Hematopoietic multipotent progenitor cell treated with erythropoietin and hydrocortisone succinate and interleukin-3 and kit ligand, for 17 days (in vitro differentiated cells): ENCODE results near the gene G3BP2.
"Not testable (repeated sequence)": the region's sequence is repeated elsewhere in the genome, so short reads cannot be mapped to it uniquely, and the experiment has no call there.

ENCODE experiments used
- DNase-seq: peaks from one replicate; pipeline ENCODE4 v3.0.0-alpha.2; 2015; ENCODE audit warnings: low spot score

The G3BP2 gene

DNA sequence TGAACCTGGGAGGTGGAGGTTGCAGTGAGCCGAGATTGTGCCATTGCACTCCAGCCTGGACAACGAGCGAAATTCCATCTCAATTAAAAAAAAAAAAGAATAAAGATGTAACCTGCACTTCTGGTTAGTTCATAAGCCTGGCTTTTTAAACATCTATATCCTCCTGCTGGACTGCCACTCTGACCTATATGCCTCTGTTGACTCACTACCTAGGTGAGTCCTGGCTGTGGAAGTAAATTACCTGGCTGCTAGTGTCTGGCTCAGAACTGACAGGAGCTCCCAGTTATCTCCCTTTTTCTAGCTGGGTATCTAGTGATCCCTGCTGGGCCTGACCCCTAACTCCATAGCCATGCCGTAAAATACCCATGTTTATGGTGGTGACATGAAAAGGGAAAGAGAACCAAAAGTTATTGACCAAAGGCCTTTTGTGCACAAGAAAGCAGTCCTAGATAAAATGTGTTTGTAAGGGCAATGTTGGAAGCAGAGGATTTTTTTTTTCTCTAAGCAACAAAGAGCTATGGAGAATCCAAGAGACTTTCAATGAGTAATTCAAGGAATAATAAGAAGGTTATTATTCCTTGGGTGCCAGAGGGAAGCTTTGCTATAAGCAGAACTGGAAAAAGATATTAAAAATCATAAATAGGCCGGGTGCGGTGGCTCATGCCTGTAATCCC, 10.4 kb upstream of the G3BP2 start:
- DNase-seq, result no peak

DNA sequence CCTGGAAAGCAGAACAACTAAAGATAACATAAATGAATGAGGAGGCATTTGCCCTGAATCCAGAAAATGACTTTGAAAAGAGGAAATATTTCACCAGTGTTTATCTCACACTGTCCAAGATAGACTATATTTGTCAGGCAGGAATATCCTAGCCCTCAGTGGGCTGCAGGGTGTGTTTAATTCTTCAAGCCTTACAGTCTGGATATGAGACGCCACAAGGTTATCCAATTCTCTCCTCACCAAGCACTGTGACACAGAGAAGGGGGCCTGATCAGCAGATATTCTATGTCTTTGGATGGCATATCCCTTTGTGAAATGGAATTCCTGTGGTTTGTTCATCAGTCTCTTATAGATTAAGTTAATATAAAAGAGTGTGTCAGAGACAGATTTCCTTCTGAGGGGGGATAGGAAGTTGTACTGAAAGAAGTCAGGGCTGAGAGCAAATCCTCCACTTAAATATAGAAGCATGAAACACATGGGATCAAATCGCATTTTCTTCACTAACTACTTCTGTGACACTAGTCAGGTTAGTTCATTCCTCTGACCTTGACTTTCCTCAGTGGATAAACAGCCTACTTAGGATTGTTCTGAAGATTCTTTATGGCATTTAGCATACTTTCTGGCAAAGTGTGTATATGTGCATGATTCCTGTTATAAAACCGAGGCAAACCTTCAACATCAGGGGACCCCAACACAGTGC, 6.8 kb upstream of the G3BP2 start:
- no peak for DNase-seq

DNA sequence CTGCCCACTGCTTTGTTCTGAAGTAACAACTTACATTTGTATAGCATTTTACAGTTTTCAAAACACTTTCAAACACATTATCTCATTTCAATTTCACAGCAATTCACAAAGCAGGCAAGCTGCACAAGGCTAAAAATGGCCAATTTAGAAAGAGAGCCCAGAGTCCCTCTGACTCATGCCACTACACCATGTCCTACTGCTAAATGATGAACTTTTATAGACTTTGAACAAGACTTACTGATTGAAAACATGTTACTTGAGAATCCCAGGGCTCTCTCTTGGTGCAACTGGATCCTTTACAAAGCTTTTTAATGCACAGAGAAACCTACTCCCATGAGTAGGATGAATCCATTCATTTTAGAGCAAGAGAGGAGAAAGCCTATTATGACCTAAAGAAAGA, 5.8 kb upstream of the G3BP2 start:
- no peak for DNase-seq

DNA sequence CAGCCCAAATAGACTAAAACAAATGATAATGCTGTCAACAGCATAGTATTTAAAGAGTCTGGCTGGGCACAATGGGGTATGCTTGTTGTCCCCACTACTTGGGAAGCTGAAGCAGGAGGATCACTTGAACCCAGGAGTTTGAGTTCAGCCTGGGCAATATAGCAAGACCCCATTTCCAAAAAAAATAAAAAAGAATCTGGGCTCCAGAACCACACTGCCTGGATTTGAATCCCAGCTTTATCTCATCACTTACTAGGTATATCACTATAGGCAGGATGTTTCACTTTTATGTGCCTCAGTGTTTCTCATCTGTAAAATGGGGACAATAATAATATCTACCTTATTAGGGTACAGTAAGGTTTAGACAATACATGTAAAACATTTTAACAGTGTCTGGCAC, 5.3 kb upstream of the G3BP2 start:
- no peak for DNase-seq

DNA sequence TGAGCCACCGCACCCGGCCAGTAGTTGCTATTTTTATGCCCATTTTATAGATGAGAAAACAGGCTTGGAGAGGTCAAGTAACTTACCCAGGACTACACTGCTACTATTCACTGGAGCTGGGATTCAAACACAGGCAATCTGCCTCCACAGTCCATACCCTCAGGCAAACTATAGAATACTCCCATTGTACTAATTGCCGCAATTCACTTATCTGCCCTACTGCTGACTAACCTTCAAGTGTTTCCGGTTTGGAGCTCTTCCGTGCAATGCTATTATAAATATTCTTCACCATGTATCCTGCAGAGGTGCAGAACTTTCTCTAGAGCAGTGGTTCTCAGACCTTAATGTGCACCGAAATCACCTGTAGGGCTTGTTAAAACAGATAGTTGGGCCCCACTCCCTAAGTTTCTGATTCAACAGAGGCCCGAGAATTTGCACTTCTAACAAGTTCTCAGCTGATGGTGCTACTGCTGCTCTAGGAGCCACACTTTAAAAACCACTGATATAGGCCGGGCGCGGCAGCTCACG, 1.9 kb upstream of the G3BP2 start:
- no peak for DNase-seq

DNA sequence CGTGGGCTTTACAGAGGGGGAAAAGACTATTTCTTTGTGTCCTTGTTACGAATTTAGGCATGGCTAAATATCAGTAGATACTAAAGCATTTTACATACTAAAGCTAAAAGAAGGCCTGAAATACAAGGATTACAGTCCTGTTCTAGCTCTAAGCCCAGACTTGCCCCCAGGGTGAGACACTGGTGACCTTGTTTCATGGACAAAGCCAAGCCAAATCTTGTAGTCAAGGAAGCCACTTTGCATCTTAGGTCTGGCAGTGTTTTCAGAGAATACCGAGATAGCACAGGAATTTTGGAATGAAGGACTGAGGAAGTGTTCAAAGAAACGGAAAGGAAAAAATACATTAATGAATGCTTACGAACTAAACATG, 733 bp upstream of the G3BP2 start:
- no peak for DNase-seq

DNA sequence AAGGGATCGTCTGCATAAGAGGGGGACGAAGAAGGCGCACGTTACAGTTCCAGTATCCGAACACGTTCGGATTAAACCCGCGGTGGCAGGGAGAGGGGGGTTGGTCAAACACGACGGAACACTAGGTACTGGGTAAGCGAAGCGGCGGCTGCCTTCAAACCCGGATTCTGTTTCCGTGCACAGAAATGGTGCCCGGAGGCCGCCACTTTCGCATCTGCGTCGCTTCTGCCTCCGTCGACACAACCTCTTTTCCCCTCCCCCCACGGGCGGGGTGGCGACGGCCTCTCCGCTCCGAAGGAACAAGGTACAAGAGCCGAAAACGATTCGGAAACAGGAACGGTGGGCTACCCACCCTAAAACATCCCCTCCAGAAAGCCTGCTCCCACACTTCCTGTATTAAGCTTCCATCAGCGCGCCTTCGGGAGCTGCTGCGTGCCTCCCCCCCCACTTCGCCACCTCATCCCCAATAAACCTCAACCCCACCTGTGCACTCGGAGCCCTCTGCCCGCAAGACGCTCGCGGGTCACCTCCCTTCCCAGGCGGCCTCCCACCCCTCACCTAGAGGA, 667 bp downstream of the G3BP2 start:
- DNase-seq, result peak; percentile 75

DNA sequence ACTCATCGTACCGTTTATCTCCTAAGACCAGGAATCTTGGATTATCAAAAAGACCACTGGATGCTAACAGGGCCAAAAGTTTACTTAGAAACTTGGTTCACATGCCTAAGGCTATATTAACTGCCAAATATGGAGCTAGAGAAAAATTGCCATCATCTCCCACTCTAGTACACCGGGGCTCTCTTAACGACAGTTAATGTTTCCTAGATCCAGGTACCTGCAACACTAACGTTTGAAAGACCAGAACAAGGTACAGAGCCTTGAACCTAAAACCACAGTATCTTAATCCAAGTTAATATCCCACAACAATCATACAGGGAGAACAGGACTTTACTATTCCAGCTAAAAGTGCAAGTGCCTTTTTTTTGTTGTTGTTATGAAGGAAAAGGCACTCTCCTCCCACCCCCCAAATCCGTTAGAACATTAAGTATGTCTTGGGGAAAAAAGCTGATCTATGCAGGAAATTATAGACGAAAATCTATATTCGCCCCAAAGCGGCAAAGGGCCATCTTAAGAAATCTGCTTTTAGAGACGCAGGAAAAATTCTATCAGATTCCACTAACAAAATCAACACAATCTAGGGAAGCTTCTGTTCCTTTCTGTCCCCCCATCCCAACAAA, 1.3 kb downstream of the G3BP2 start:
- no peak for DNase-seq

DNA sequence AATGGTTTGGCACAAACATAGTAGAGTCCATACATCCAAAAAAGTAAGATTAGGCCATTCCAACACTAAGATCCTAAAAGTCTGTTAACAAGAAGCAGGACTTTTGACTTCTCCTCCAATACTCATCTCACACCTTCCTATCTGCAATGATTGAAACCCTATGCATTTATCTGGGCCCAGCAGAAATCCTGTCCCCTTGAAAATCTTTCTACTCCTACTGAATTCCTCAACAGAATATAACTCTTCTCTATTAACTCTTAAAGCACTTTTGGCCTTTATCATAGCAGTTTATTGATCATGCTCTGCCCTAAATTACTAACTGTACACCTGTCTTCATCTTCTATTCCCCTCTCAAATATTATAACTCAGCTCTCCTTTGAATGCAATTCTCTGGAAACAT, 4.6 kb downstream of the G3BP2 start:
- DNase-seq, result no peak

DNA sequence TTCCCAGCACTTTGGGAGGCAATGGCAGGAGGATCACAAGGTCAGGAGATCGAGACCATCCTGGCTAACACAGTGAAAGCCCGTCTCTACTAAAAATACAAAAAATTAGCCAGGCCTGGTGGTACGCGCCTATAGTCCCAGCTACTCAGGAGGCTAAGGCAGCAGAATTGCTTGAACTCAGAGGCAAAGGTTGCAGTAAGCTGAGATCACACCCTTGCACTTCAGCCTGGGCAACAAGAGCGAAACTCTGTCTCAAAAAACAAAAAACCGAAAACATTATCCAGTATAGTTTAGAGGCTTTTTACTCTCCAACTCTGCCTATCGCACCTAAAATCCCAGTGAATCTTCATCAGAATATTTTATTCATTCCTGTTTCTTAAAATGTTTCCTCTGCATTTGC, 5.6 kb downstream of the G3BP2 start:
- not testable (repeated sequence) for DNase-seq

DNA sequence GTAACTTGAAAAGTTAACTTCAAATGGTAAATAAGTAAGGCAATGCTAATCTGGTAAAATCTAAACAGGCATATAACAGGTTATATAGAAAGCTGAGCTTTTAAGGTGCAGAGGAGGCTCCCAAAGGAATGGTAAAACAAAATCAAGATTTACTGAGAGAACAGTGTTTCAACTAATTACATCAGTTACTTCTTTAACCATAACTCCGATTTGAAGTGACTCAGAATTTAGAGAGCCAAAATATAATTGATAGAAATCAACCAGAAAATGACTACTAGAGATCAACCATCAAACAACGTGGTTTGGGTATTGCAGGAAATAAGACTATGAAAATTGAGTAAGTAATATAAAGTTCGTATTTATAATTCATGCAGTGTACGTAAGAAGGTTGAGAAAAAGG, 6.9 kb downstream of the G3BP2 start:
- no peak for DNase-seq

DNA sequence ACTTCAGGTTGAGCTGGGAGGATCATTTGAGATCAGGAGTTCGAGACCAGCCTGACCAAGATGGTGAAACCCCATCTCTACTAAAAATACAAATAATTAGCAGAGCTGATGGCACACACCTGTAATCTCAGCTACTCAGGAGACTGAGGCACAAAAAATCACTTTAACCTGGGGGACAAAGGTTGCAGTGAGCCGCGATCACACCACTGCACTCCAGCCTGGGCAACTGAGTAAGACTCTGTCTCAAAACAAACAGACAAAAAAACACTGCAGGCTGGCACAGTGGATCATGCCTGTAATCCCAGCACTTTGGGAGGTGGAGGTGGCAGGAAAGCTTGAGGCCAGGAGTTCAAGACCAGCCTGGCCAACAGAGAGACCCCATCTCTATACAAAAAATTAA, 8.6 kb downstream of the G3BP2 start:
- DNase-seq, result not testable (repeated sequence)

DNA sequence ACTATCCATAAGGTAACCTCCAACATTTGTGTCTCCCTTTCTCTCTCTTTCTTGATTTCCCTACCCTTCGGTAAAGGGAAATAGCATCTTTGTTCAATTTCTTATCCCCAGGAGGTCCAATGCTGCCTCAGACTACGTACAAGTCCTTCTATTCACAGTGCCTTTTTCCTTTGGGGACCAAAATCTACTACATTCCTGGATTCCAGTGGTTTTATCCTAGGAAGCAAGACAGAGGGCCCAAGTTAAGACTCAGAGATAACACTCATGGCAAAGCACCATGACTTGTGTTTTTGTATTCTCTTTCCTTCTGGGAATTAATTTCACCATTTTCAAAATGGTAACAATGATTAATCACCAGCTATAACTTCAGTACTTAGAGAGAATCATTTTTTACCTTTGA, 10.6 kb downstream of the G3BP2 start:
- DNase-seq, result no peak

DNA sequence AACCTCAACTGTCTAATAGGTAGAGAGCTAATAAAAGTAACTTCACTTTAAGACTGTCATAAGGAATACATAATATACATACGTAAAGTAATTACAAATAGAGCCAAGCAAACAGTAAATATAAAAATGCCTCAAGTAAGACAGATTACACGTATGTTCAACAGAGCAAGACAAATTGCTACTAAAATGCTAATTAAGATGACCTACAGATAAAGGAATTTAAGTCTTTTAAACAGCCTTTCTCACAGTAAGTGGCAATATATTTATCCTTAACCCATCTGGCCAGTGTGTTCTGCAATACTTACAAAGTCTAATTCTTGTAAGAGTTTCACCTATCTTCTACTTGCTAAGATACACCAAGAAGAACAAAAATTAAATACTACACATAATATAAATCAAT, 12.7 kb downstream of the G3BP2 start:
- no peak for DNase-seq

DNA sequence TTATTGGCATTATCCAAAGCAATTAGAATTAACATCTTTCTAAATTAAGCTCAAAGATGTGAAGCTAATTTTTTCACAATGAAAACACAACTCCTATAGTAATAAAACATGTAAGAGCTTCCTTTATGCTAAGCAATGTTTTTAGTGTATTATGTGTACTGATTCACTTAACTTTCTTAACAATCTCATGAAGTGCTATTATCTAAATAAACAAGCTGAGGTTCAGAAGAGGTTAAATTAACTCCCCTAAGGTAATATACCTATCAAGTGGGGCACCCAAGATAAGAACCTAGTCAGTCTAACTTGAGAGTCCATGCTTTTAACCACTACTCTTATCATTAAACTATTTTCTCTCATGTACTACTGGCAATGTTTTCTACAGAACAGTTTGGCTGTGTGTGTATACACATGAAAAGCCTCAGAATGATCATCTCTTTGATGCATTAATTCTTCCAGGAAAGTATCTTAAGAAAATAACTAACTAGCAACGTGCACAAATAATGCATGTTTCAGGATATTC, 13.6 kb downstream of the G3BP2 start:
- no peak for DNase-seq

DNA sequence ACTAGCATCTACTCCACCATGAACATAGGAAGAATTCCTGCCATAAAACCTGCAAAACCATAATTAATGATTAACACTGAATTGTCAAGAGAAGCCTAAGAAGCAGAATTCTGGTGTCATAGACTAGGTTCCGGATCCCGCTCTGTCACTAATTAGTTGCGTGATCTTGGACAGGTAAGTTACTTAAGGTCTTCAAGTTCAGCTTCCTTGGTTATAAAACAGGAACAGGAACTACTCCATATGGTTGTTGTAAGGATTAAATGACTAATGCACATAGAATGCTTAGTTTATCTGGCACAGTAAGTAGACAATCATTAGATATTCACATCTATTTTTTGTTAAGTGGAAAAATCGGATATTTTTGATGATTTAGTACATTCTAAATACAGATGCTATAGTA, 14.3 kb downstream of the G3BP2 start:
- no peak for DNase-seq

DNA sequence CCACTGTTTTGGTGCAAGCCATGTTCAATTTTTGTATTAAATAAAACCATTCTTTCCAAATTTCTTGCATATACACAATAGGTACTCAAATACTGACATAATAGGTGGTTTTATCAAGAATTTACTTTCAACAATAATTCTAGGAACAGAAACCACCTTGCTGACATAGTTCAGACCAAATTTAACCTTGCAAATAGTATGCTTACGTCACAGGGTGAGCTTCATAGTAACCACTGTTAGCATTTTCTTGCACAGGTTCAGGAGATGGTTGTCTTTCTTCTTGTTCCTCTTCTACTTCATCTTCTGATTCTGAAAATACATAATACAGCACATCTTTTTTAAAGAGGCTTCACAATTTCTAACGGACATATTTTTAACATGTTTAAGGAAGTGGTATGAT, 17.6 kb downstream of the G3BP2 start:
- DNase-seq, result no peak

DNA sequence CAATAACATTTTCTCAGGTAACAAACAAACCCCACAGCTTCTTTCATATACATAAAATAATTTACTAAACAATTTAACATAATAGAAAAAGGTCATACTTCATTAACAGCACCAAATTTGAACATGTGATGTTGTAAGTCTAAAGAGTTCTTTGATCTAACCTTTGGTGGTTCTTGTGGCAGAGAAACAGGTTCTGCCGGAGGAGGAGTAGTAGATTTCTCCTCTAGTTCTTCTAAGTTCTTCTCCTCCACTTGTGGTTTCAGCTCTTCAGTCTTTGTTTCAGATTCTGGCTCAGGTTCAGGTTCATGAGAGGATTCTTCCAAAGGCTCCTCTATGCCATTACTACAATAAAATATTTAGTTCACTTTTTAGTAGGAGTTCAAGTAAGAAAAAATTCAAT, 18.3 kb downstream of the G3BP2 start:
- DNase-seq, result no peak

DNA sequence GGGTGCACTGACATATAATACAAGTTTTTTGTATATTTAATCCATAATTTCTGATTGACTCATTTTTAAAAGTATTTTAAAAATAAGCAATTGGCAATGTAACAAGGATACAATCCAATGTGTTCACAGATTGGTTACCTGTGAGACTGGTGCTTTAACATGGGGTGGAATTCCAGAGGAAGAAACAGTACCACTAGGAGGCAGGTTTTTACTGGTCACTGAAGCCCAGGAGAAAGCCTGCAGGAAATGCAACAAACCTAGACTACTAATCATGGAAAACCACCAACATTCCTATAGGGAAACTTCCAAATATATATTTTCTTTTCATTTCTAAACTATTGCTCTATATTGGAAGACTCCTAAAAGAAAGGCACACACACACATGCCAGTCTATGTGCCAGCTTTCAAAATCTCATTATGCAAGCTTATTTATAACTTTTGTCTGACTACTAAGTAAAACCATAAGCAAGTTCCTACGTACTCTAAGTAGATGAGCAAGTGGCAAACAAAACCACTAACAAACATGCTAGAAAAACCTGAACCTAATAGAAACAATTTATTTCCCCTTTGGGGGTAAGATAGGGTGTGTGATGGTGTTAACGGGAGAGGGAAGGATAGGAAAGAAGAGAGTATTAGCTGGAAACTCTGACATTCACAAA, 19.2 kb downstream of the G3BP2 start:
- DNase-seq, result peak; percentile 55

DNA sequence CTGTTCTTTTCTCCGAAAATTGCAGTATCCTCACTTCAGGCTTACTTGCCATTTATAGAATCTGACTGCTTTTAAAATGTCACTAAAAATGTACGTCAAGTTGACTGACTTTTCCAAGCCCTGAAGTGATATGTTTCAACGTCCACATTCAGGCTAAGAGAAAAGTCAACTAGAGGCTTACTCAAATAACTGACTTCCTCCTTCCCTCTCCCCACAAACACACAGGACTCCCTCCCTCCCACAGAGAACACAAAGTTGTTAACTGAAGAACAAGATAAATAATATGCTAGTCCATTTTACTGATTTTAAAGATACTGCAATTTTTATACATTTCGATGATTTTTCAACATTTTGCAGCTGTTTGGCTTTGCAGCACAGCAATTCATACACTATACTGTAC, 29.1 kb downstream of the G3BP2 start:
- DNase-seq, result no peak

DNA sequence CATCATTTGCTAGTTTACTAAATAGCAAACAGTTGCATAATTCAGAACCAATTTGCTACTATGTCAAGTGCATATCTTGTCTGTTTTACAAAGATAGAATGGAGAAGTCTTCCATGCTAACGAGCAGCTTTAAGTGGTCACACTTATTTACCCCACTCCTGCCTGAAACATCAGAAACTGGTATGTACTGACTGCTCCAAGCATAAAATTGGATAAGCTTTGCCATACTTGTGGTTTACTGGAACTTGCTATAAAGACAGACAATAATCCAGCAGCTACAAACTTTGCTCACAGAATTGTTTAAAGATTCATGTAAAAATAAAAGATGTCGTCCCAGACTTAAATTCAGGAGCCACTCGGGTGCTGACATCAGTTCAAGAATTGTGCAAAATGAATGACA, 29.6 kb downstream of the G3BP2 start:
- DNase-seq, result no peak

DNA sequence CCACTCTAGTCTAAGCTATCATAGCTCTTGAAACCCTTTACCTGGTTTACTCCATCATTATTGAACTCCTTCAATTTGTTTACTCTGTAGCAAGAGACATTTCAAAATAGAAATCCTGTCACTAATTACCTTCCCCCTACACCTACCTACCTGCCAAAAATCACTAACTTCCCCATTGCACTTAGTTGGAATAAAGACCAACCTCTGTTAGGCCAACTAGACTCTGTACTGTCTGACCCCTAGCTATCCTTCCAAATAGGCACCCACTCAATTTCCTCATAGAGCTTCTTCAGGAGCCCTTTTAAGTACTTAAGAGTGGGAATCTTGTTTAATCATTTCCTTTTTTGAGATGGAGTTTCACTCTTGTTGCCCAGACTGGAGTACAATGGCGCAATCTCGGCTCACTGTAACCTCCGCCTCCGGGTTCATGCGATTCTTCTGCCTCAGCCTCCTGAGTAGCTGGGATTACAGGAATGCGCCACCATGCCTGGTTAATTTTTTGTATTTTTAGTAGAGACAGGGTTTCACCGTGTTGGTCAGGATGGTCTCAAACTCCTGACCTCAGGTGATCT, 34.0 kb downstream of the G3BP2 start:
- no peak for DNase-seq
